Prostate gland (tissue), 2 donors: Measurements from ENCODE around the gene ARCN1. TPM values are rescaled to one million over a fixed set of nuclear protein-coding genes. Genes with fewer than 3 reads are reported as not detected.

Experiments used
- DNase-seq: peaks from one replicate; pipeline ENCODE4 v3.0.0-alpha.2; 2019; ENCODE audit warnings: low spot score
- H3K27ac ChIP-seq, 2 donors: fragments of 200-600 bp; sonication (generic); 2 replicates each; pipeline ENCODE4 v1.5.1; 2017 to 2019
- H3K27me3 ChIP-seq: fragments of 200-600 bp; sonication (generic); replicated peaks from 2 replicates; pipeline ENCODE4 v1.5.1; 2019; ENCODE audit not compliant: insufficient read depth
- H3K36me3 ChIP-seq, 2 donors: fragments of 200-600 bp; sonication (generic); 1 replicate in 1 of 2; 2 replicates in 1 of 2; pipeline versions ENCODE4 v1.5.1 to v1.8.1; 2017 to 2019
- H3K4me1 ChIP-seq: fragments of 200-600 bp; sonication (generic); replicated peaks from 2 replicates; pipeline ENCODE4 v1.5.1; 2019
- H3K4me3 ChIP-seq, 2 donors: fragments of 200-600 bp; sonication (generic); 2 replicates each; pipeline ENCODE4 v1.5.1; 2017 to 2019
- H3K9me3 ChIP-seq: fragments of 200-600 bp; sonication (generic); 2 replicates; pipeline ENCODE4 v1.5.1; 2017
- CTCF ChIP-seq, 4 experiments: fragments of 200-600 bp in 2 of 4; fragments of 450-650 bp in 2 of 4; sonication (generic) in 2 of 4; IDR thresholded peaks; 1 replicate in 3 of 4; 2 replicates in 1 of 4; pipeline ENCODE4 v1.5.1; 2016 to 2019; ENCODE audit warnings: antibody characterized with exemption in 4 of 4, mild to moderate bottlenecking in 2 of 4, moderate library complexity in 2 of 4
- POLR2A ChIP-seq: fragments of 450-650 bp; IDR thresholded peaks from one replicate; pipeline ENCODE4 v1.6.1; 2016; ENCODE audit warnings: antibody characterized with exemption, mild to moderate bottlenecking
- POLR2AphosphoS5 ChIP-seq: sonication (generic); formaldehyde crosslinking; IDR thresholded peaks from one replicate; pipeline ENCODE4 v1.6.1; 2017; ENCODE audit warnings: antibody characterized with exemption
- WGBS: methylation state at CpG from one replicate; pipeline ENCODE4 v1.1.5; 2018; 5-methylcytosine and 5-hydroxymethylcytosine counted together
- intact Hi-C: fragments of 100-400 bp; cut with DNase I; formaldehyde crosslinking; loops from one replicate; pipeline ENCODE4 v1.14.2; 2022
- total RNA-seq, 2 donors: library from RNA; depleted of rRNA; stranded (reverse); fragments of >200 nt; gene quantifications; one replicate each; pipeline ENCODE4 v1.1.0, GENCODE V29; 2016

ARCN1 gene
- total RNA-seq, 2 donors from 2014 or later: 108 to 132 TPM

GRCh38 chr11:118532852-118533768 is 39.1 kb upstream of the ARCN1 start:
- H3K4me1 ChIP-seq: peaks cover 10% of the 10 kb centered on the region
- H3K36me3 ChIP-seq: no peaks in the 10 kb centered on the region
- no peak for DNase-seq
- intact Hi-C loops: loop anchor here (5.0 kb wide), 1 partner anchor 34 kb away; the partner anchor contains the start of gene IFT46
- no peak for TF ChIP-seq POLR2A
- no peak for TF ChIP-seq POLR2AphosphoS5
- no peak for TF ChIP-seq CTCF (IDR thresholded peaks at IDR 0.05)
- H3K4me3 ChIP-seq: no peak overlapping the region
- H3K9me3 ChIP-seq: no peaks in the 10 kb centered on the region
- H3K27me3 ChIP-seq: no peaks in the 10 kb centered on the region
- 91% methylated on average over 18 of the region's 19 CpGs for WGBS
- H3K27ac ChIP-seq: no peak overlapping the region

GRCh38 chr11:118533769-118534729 is 38.2 kb upstream of the ARCN1 start:
- no peak for DNase-seq
- Histone ChIP-seq H3K27me3 (no peaks in the 10 kb centered on the region), H3K36me3 (no peaks in the 10 kb centered on the region), H3K4me3 (no peak overlapping the region), H3K4me1 (peaks cover 10% of the 10 kb centered on the region), H3K9me3 (no peaks in the 10 kb centered on the region), H3K27ac (no peak overlapping the region)
- no peak for TF ChIP-seq POLR2AphosphoS5
- TF ChIP-seq POLR2A: no peak
- TF ChIP-seq CTCF (IDR thresholded peaks at IDR 0.05): no peak
- intact Hi-C loops: loop anchor here (5.0 kb wide), 1 partner anchor 33 kb away; the partner anchor contains the start of gene IFT46
- 80% methylated on average over 27 of the region's 27 CpGs for WGBS

GRCh38 chr11:118535261-118535660 is 36.9 kb upstream of the ARCN1 start:
- Histone ChIP-seq H3K27ac (no peak overlapping the region), H3K36me3 (no peaks in the 10 kb centered on the region), H3K27me3 (no peaks in the 10 kb centered on the region), H3K9me3 (no peaks in the 10 kb centered on the region), H3K4me3 (no peak overlapping the region), H3K4me1 (peaks cover 1% of the 10 kb centered on the region)
- TF ChIP-seq POLR2A (no peak), POLR2AphosphoS5 (no peak), CTCF (IDR thresholded peaks at IDR 0.05) (no peak)
- 78% methylated on average over 9 of the region's 9 CpGs for WGBS
- intact Hi-C loops: no loop called here
- no peak for DNase-seq

- Histone ChIP-seq H3K9me3 (no peaks in the 10 kb centered on the region), H3K27ac (no peak overlapping the region), H3K27me3 (no peaks in the 10 kb centered on the region), H3K4me1 (no peaks in the 10 kb centered on the region), H3K4me3 (no peak overlapping the region), H3K36me3 (no peaks in the 10 kb centered on the region)
- DNase-seq: no peak
- intact Hi-C loops: no loop called here
- TF ChIP-seq POLR2A (no peak), CTCF (IDR thresholded peaks at IDR 0.05) (no peak), POLR2AphosphoS5 (no peak)
- 94% methylated on average over 5 of the region's 5 CpGs for WGBS
These were observed 35.5 kb upstream of the ARCN1 start for GRCh38 chr11:118536726-118537125.
